CD4-positive, alpha-beta T cell treated with Interferon gamma for 1 hour (primary cell): ENCODE results near the gene CCDC47.

ENCODE experiments used
- DNase-seq: peaks from one replicate; pipeline ENCODE4 v3.0.0-alpha.2; 2020

The CCDC47 gene

DNA sequence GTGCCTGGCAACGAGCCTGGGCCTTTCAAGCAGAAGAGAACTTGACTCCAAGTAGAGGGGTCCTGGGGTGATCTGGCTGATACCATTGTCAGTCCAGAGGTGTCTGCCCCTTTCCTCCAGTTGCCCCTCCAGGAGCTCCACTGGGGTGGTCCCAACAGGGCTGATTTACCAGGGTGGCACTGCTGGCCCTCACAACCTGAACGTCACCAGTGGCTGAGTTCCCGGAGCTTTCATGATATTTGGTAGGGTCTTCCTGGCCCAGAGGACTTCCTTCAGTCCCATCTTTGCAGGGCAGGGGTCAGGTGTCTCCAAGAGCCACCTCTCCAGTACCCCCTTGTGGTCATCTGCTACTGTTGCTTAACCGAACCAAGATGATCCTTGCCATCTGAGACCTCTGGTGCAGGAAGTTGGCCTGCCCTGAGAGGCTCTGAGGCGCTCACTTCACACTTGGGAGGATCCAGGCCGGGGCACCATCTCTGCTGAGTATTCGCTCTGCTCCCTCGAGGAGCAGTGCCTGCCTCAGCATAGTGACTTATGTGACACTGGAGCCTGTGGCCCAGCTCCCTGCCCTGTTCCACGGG lies 76.9 kb downstream of the CCDC47 start:
- DNase-seq = peak; percentile 56

DNA sequence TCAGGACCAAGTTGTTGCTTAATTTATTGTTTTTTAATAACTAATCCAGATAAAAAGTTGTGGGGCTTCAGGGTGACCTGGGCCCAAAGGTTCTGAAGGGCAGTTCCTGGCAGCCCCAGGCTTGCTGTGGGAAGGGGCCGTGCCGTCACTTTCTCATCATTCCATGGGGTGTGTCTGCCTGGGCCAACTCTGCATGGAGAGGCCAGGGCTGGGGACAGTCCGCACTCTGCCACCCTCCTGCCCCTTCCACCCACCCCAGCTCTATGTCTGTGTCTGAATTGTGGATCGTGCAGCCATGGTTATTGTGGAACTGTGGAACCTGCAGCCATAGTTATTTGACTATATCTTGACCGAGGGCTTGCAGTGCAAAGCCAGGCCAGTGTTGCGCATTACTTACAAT lies 77.5 kb downstream of the CCDC47 start:
- DNase-seq = no peak
